ENCODE results near the gene CBFA2T3. TPM values are rescaled to one million over a fixed set of nuclear protein-coding genes. Genes with fewer than 3 reads are reported as not detected.
A peak's percentile ranks its signal among the peaks of the same experiment; 100 is the strongest.

CBFA2T3 gene
- total and polyA plus RNA-seq, 2 of the 13 experiments (the other 11 are each of a cell fraction or from before 2014, with no cell fraction given), result 0.05 TPM; not detected in 1

DNA sequence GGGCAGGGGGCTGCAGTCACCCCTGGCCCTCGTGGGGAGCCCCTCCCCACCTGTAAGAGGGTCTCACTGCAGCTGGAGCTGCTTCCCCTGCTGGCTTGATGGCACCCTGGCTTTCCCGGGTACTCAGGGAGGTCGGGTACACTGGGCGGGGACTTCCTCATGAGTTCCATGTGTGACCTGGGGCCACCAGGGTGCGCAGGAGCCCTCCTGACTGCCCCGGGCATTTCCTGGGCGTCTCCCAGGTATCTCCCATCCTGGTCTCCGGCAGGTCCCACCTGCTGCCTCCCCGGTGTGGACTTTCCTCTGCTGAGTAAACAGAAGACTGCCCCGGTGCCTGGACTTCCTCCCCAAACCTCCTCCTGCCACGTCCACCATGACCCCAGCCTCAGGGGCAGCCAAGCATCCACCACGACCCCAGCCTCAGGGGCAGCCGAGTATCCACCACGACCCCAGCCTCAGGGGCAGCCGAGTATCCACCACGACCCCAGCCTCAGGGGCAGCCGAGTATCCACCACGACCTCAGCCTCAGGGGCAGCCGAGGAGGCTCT lies 40.9 kb downstream of the CBFA2T3 start (continued):
- TF ChIP-seq XRCC5 (optimal IDR thresholded peaks at IDR 0.05; ENCODE audit: low read length), result peak; percentile 35
- TF ChIP-seq ZNF260 (CRISPR knock-in tag; IDR thresholded peaks at IDR 0.05; ENCODE audit: borderline replicate concordance, low read depth), result no peak
- TF ChIP-seq, protein P1, sequence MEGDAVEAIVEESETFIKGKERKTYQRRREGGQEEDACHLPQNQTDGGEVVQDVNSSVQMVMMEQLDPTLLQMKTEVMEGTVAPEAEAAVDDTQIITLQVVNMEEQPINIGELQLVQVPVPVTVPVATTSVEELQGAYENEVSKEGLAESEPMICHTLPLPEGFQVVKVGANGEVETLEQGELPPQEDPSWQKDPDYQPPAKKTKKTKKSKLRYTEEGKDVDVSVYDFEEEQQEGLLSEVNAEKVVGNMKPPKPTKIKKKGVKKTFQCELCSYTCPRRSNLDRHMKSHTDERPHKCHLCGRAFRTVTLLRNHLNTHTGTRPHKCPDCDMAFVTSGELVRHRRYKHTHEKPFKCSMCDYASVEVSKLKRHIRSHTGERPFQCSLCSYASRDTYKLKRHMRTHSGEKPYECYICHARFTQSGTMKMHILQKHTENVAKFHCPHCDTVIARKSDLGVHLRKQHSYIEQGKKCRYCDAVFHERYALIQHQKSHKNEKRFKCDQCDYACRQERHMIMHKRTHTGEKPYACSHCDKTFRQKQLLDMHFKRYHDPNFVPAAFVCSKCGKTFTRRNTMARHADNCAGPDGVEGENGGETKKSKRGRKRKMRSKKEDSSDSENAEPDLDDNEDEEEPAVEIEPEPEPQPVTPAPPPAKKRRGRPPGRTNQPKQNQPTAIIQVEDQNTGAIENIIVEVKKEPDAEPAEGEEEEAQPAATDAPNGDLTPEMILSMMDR (CRISPR knock-in tag; IDR thresholded peaks at IDR 0.05), result peak; percentile 55
- no peak for TF ChIP-seq PAWR (CRISPR knock-in tag; IDR thresholded peaks at IDR 0.05; ENCODE audit: borderline replicate concordance)
- peak; percentile 73 for TF ChIP-seq ZEB1 (IDR thresholded peaks at IDR 0.05; ENCODE audit: insufficient replicate concordance, low read depth)
- no peak for TF ChIP-seq ZNF558 (CRISPR knock-in tag; IDR thresholded peaks at IDR 0.05; ENCODE audit: borderline replicate concordance)
- TF ChIP-seq ZNF496 (CRISPR knock-in tag; IDR thresholded peaks at IDR 0.05; ENCODE audit: insufficient replicate concordance), result no peak
- TF ChIP-seq SRF (IDR thresholded peaks at IDR 0.05; ENCODE audit: low read depth, low read length), result no peak
- peak; percentile 13; the same call in 1 of the 2 replicates for TF ChIP-seq ZNF768 (CRISPR knock-in tag; IDR thresholded peaks at IDR 0.05)
- TF ChIP-seq, protein P2, sequence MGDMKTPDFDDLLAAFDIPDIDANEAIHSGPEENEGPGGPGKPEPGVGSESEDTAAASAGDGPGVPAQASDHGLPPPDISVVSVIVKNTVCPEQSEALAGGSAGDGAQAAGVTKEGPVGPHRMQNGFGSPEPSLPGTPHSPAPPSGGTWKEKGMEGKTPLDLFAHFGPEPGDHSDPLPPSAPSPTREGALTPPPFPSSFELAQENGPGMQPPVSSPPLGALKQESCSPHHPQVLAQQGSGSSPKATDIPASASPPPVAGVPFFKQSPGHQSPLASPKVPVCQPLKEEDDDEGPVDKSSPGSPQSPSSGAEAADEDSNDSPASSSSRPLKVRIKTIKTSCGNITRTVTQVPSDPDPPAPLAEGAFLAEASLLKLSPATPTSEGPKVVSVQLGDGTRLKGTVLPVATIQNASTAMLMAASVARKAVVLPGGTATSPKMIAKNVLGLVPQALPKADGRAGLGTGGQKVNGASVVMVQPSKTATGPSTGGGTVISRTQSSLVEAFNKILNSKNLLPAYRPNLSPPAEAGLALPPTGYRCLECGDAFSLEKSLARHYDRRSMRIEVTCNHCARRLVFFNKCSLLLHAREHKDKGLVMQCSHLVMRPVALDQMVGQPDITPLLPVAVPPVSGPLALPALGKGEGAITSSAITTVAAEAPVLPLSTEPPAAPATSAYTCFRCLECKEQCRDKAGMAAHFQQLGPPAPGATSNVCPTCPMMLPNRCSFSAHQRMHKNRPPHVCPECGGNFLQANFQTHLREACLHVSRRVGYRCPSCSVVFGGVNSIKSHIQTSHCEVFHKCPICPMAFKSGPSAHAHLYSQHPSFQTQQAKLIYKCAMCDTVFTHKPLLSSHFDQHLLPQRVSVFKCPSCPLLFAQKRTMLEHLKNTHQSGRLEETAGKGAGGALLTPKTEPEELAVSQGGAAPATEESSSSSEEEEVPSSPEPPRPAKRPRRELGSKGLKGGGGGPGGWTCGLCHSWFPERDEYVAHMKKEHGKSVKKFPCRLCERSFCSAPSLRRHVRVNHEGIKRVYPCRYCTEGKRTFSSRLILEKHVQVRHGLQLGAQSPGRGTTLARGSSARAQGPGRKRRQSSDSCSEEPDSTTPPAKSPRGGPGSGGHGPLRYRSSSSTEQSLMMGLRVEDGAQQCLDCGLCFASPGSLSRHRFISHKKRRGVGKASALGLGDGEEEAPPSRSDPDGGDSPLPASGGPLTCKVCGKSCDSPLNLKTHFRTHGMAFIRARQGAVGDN (CRISPR knock-in tag; IDR thresholded peaks at IDR 0.05), result 0 out of 2 replicates have a peak, but pooled peaks have one; percentile 10
- TF ChIP-seq, protein P3, sequence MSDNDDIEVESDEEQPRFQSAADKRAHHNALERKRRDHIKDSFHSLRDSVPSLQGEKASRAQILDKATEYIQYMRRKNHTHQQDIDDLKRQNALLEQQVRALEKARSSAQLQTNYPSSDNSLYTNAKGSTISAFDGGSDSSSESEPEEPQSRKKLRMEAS (IDR thresholded peaks at IDR 0.05), result no peak
- TF ChIP-seq RAD21 (CRISPR knock-in tag; IDR thresholded peaks at IDR 0.05), result peak; percentile 45
- TF ChIP-seq SP4 (CRISPR knock-in tag; IDR thresholded peaks at IDR 0.05), result 0 out of 2 replicates have a peak, but pooled peaks have one; percentile 27
- no peak for TF ChIP-seq ZNF44 (CRISPR knock-in tag; IDR thresholded peaks at IDR 0.05)
- TF ChIP-seq ADNP (CRISPR knock-in tag; IDR thresholded peaks at IDR 0.05), result no peak
- TF ChIP-seq EZH2 (conservative IDR thresholded peaks at IDR 0.05; ENCODE audit: low read depth, low read length), result 0 out of 2 replicates have a peak, but pooled peaks have one; percentile 71
- TF ChIP-seq ZNF850 (CRISPR knock-in tag; conservative IDR thresholded peaks at IDR 0.05), result no peak
- no peak for TF ChIP-seq ZNF354B (CRISPR knock-in tag; IDR thresholded peaks at IDR 0.05)
- no peak for TF ChIP-seq ZNF530 (CRISPR knock-in tag; IDR thresholded peaks at IDR 0.05; ENCODE audit: low read depth)

Measured in HepG2 (cell line).